IMR-90 (cell line): ENCODE data around the gene LIX1. TPM values are rescaled to one million over a fixed set of nuclear protein-coding genes. Genes with fewer than 3 reads are reported as not detected.

Experiments used
- ATAC-seq: fragments of 200-7000 bp; cut with Tn5 transposase; 2 replicates; pipeline ENCODE4 v1.9.1; 2020; ENCODE audit warnings: low read depth, mild to moderate bottlenecking, moderate library complexity
- BruUV-seq: library from RNA; stranded (reverse); fragments of 400-500 nt; replicated peaks from 2 replicates; lab custom pipeline; 2021; lab: Mats Ljungman, UMichigan
- CTCF ChIA-PET: fragments of 300-600 bp; formaldehyde crosslinking; extraction: SDS; loops from one replicate; lab custom pipeline; 2021; ENCODE audit warnings: antibody characterized with exemption; lab: Yijun Ruan, JAX
- POLR2A ChIA-PET: fragments of 300-600 bp; sonication (Branson Sonifier 250); formaldehyde crosslinking; loops from one replicate; lab custom pipeline; 2022; ENCODE audit warnings: antibody characterized with exemption; ENCODE audit not compliant: unreplicated experiment; lab: Charles Lee
- DNase-seq: peaks from one replicate; pipeline ENCODE4 v3.0.0; 2013
- H2AFZ ChIP-seq: replicated peaks from 2 replicates; pipeline ENCODE3; 2013; ENCODE audit warnings: low read length, mild to moderate bottlenecking; ENCODE audit not compliant: poor library complexity
- H2AK5ac ChIP-seq: 2 replicates; pipeline ENCODE4 v1.6.1; 2013; ENCODE audit warnings: low read depth, low read length, inconsistent platforms
- H2AK9ac ChIP-seq: replicated peaks from 2 replicates; pipeline ENCODE3; 2013; ENCODE audit warnings: mild to moderate bottlenecking, low read depth, low read length, moderate library complexity; ENCODE audit not compliant: poor library complexity
- H2BK120ac ChIP-seq: 2 replicates; pipeline ENCODE4 v1.6.1; 2013; ENCODE audit warnings: low read depth, low read length, inconsistent platforms
- H2BK15ac ChIP-seq: 3 replicates; pipeline ENCODE4 v1.6.1; 2013; ENCODE audit warnings: low read depth, low read length, inconsistent platforms
- H2BK20ac ChIP-seq: 2 replicates; pipeline ENCODE4 v1.6.1; 2013; ENCODE audit warnings: low read depth, mild to moderate bottlenecking, inconsistent platforms, low read length, moderate library complexity
- H2BK5ac ChIP-seq: 2 replicates; pipeline ENCODE4 v1.6.1; 2013; ENCODE audit warnings: mild to moderate bottlenecking, low read depth, low read length, inconsistent platforms; ENCODE audit not compliant: poor library complexity, severe bottlenecking
- H3K14ac ChIP-seq: replicated peaks from 2 replicates; pipeline ENCODE4 v1.6.1; 2013; ENCODE audit warnings: low read depth, low read length, inconsistent platforms
- H3K18ac ChIP-seq: 2 replicates; pipeline ENCODE4 v1.6.1; 2013; ENCODE audit warnings: low read depth, low read length, control low read depth
- H3K23ac ChIP-seq: 2 replicates; pipeline ENCODE4 v1.6.1; 2013; ENCODE audit warnings: low read depth, low read length, inconsistent platforms
- H3K27ac ChIP-seq: 2 replicates; pipeline ENCODE4 v1.5.1; 2013; ENCODE audit warnings: mild to moderate bottlenecking, control low read depth, low read length; ENCODE audit not compliant: insufficient read depth
- H3K27me3 ChIP-seq: 2 replicates; pipeline ENCODE4 v1.6.1; 2013; ENCODE audit warnings: low read length; ENCODE audit not compliant: control insufficient read depth, insufficient read depth
- H3K36me3 ChIP-seq: 2 replicates; pipeline ENCODE4 v1.6.1; 2013; ENCODE audit warnings: low read length, mixed read lengths; ENCODE audit not compliant: control insufficient read depth, insufficient read depth
- H3K4ac ChIP-seq: 2 replicates; pipeline ENCODE4 v1.6.1; 2013; ENCODE audit warnings: low read depth, low read length, inconsistent platforms
- H3K4me1 ChIP-seq: 2 replicates; pipeline ENCODE4 v1.6.1; 2013; ENCODE audit warnings: low read length, mixed read lengths; ENCODE audit not compliant: control insufficient read depth, insufficient read depth
- H3K4me2 ChIP-seq: 2 replicates; pipeline ENCODE4 v1.6.1; 2013; ENCODE audit warnings: low read depth, mild to moderate bottlenecking, control low read depth, low read length, moderate library complexity
- H3K4me3 ChIP-seq: 2 replicates; pipeline ENCODE4 v1.5.1; 2013; ENCODE audit warnings: low read depth, mild to moderate bottlenecking, control low read depth, low read length, moderate library complexity; ENCODE audit not compliant: insufficient read depth
- H3K56ac ChIP-seq: 2 replicates; pipeline ENCODE4 v1.6.1; 2013; ENCODE audit warnings: low read length, inconsistent platforms; ENCODE audit not compliant: insufficient read depth; ENCODE audit errors: extremely low read depth
- H3K79me1 ChIP-seq, 2 experiments: 2 replicates each; pipeline ENCODE4 v1.6.1; 2013; ENCODE audit warnings: low read length in 2 of 2, inconsistent platforms in 1 of 2, low read depth in 1 of 2
- H3K9ac ChIP-seq: 2 replicates; pipeline ENCODE4 v1.6.1; 2013; ENCODE audit warnings: low read depth, low read length, control low read depth
- H3K9me1 ChIP-seq: 2 replicates; pipeline ENCODE4 v1.6.1; 2013; ENCODE audit warnings: low read length, inconsistent platforms; ENCODE audit not compliant: insufficient read depth
- H3K9me3 ChIP-seq: 2 replicates; pipeline ENCODE4 v1.6.1; 2013; ENCODE audit warnings: low read length; ENCODE audit not compliant: control insufficient read depth, insufficient read depth
- H4K20me1 ChIP-seq: 2 replicates; pipeline ENCODE4 v1.6.1; 2013; ENCODE audit warnings: low read length, inconsistent platforms; ENCODE audit not compliant: insufficient read depth
- H4K5ac ChIP-seq: 2 replicates; pipeline ENCODE4 v1.6.1; 2013; ENCODE audit warnings: mild to moderate bottlenecking, low read depth, low read length, control low read depth
- H4K8ac ChIP-seq, 2 experiments: 2 replicates each; pipeline ENCODE4 v1.6.1; 2013; ENCODE audit warnings: low read depth in 2 of 2, low read length in 2 of 2, control low read depth in 1 of 2, inconsistent platforms in 1 of 2
- H4K91ac ChIP-seq: 2 replicates; pipeline ENCODE4 v1.6.1; 2013; ENCODE audit warnings: low read depth, low read length, inconsistent platforms; ENCODE audit not compliant: insufficient read depth
- CEBPB ChIP-seq: IDR thresholded peaks from 2 replicates; pipeline ENCODE4 v1.6.1; 2012; ENCODE audit warnings: low read depth, low read length, improper control_type of control experiment
- FOS ChIP-seq: fragments of 150-350 bp; IDR thresholded peaks from 2 replicates; pipeline ENCODE4 v1.6.1; 2016; ENCODE audit warnings: low read depth, low read length
- MAFK ChIP-seq: IDR thresholded peaks from 2 replicates; pipeline ENCODE4 v1.6.1; 2012; ENCODE audit warnings: low read depth, low read length, improper control_type of control experiment
- MAZ ChIP-seq: IDR thresholded peaks from 2 replicates; pipeline ENCODE4 v1.6.1; 2012; ENCODE audit warnings: low read depth, mild to moderate bottlenecking, low read length, improper control_type of control experiment, moderate library complexity, borderline replicate concordance
- MXI1 ChIP-seq: IDR thresholded peaks from 2 replicates; pipeline ENCODE4 v1.6.1; 2012; ENCODE audit warnings: low read depth, mild to moderate bottlenecking, low read length, moderate library complexity, borderline replicate concordance
- POLR2A ChIP-seq: IDR thresholded peaks from 2 replicates; pipeline ENCODE4 v1.6.1; 2012; ENCODE audit warnings: mild to moderate bottlenecking, low read depth, low read length
- RAD21 ChIP-seq: IDR thresholded peaks from 2 replicates; pipeline ENCODE4 v1.6.1; 2012; ENCODE audit warnings: low read length, improper control_type of control experiment
- SMC3 ChIP-seq: fragments of 150-350 bp; IDR thresholded peaks from 2 replicates; pipeline ENCODE4 v1.6.1; 2016; ENCODE audit warnings: low read depth, mild to moderate bottlenecking, antibody characterized with exemption, low read length, moderate library complexity
- USF2 ChIP-seq: fragments of 150-350 bp; IDR thresholded peaks from 2 replicates; pipeline ENCODE4 v1.6.1; 2017; ENCODE audit warnings: mild to moderate bottlenecking, antibody characterized with exemption, low read length, low read depth
- WGBS, 2 experiments: methylation state at CpG; one replicate each; pipeline versions ENCODE4 v1.1.5 to v1.1.7; 2013; ENCODE audit warnings: missing lambda C conversion rate in 2 of 2; ENCODE audit not compliant: insufficient read length in 1 of 2; ENCODE audit errors: extremely low coverage in 2 of 2; 5-methylcytosine and 5-hydroxymethylcytosine counted together
- dilution Hi-C: fragments of 300-500 bp; cut with HindIII; formaldehyde crosslinking; loops from one replicate; pipeline ENCODE4 v1.14.3; 2018; ENCODE audit warnings: low sequenced_read_pairs; ENCODE audit not compliant: unreplicated experiment
- in situ Hi-C: fragments of 300-500 bp; cut with MboI; formaldehyde crosslinking; loops from 3 replicates; pipeline ENCODE4 v1.14.3; 2019; ENCODE audit warnings: low sequenced_read_pairs, inconsistent platforms, mixed read lengths
- intact Hi-C: fragments of 100-400 bp; cut with micrococcal nuclease; formaldehyde crosslinking; loops from 2 replicates; pipeline ENCODE4 v1.10.0; 2022
- polyA plus RNA-seq, 3 experiments: library from polyadenylated mRNA; depleted of rRNA; stranded (reverse); fragments of >200 nt; gene quantifications; 2 replicates each; pipeline ENCODE4 v1.2.3, GENCODE V29; 2012; ENCODE audit warnings: low replicate concordance in 1 of 3
- total RNA-seq: library from RNA; depleted of rRNA; stranded (reverse); fragments of >200 nt; gene quantifications from 2 replicates; pipeline ENCODE4 v1.2.3, GENCODE V29; 2012

LIX1 gene
- total and polyA plus RNA-seq, 2 of the 4 experiments (the other 2 are of a cell fraction) = not detected

- Histone ChIP-seq H2BK15ac (peak overlapping the region; percentile 22; the same call in 1 of the 3 replicates), H3K36me3 (no peaks in the 10 kb centered on the region), H3K79me1 (peaks cover 10 to 28% of the 10 kb centered on the region in 2 experiments), H2BK120ac (peak overlapping the region; percentile 71), H4K8ac (peak overlapping the region; percentile 81 to 99), H3K27me3 (no peaks in the 10 kb centered on the region), H3K9ac (peak overlapping the region; percentile 30), H4K20me1 (no peaks in the 10 kb centered on the region), H2AFZ (peak overlapping the region; percentile 97), H3K9me3 (no peaks in the 10 kb centered on the region), H2AK9ac (peak overlapping the region; percentile 95), H3K4ac (peak overlapping the region; percentile 89), H3K56ac (peak overlapping the region; percentile 37; the same call in 1 of the 2 replicates), H3K27ac (peak overlapping the region; percentile 58; the same call in 1 of the 2 replicates), H2AK5ac (peak overlapping the region; percentile 86), H2BK20ac (no peak overlapping the region; the same call in 1 of the 2 replicates), H3K4me3 (peak overlapping the region; percentile 82), H3K4me1 (peaks cover 2% of the 10 kb centered on the region; the same call in 1 of the 2 replicates), H4K5ac (peak overlapping the region; percentile 94), H3K9me1 (no peaks in the 10 kb centered on the region), H4K91ac (peak overlapping the region; percentile 84), H3K14ac (peak overlapping the region; percentile 90), H2BK5ac (peak overlapping the region; percentile 97), H3K4me2 (peak overlapping the region; percentile 92), H3K18ac (peak overlapping the region; percentile 69), H3K23ac (peak overlapping the region; percentile 75; the same call in 1 of the 2 replicates)
- no peak for ATAC-seq
- in situ Hi-C loops (loop anchor here (10.0 kb wide), 1 partner anchor 1591 kb away; the partner anchor contains the start of gene RGMB), dilution Hi-C loops (no loop called here), intact Hi-C loops (loop anchor here (2.0 to 5.0 kb wide), 4 partner anchors 348 to 1643 kb away; partner anchors contain the start of gene RGMB)
- BruUV-seq = TSS peak; percentile 54
- CTCF ChIA-PET = no interaction called here
- WGBS, 2 experiments = no CpG with 5 or more reads among the region's 6 CpGs
- TF ChIP-seq POLR2A = no peak
- TF ChIP-seq MAFK = no peak
- no peak for TF ChIP-seq USF2
- TF ChIP-seq MAZ = no peak
- no peak for TF ChIP-seq RAD21
- no peak for TF ChIP-seq CEBPB
- TF ChIP-seq MXI1 = no peak
- no peak for TF ChIP-seq SMC3
- no peak for TF ChIP-seq FOS
- POLR2A ChIA-PET = no interaction called here
- DNase-seq = no peak
Observed at GRCh38 chr5:97183930-97184213, 41.5 kb upstream of the LIX1 start.
